DMS 273 (cell line): ENCODE data around the gene VWA8.
"Not testable (repeated sequence)": the region's sequence is repeated elsewhere in the genome, so short reads cannot be mapped to it uniquely, and the experiment has no call there.

Experiments used
- DNase-seq: peaks from one replicate; lab custom pipeline; 2025; ENCODE audit not compliant: unreplicated experiment; lab: John Stamatoyannopoulos, UW

Gene VWA8

DNA sequence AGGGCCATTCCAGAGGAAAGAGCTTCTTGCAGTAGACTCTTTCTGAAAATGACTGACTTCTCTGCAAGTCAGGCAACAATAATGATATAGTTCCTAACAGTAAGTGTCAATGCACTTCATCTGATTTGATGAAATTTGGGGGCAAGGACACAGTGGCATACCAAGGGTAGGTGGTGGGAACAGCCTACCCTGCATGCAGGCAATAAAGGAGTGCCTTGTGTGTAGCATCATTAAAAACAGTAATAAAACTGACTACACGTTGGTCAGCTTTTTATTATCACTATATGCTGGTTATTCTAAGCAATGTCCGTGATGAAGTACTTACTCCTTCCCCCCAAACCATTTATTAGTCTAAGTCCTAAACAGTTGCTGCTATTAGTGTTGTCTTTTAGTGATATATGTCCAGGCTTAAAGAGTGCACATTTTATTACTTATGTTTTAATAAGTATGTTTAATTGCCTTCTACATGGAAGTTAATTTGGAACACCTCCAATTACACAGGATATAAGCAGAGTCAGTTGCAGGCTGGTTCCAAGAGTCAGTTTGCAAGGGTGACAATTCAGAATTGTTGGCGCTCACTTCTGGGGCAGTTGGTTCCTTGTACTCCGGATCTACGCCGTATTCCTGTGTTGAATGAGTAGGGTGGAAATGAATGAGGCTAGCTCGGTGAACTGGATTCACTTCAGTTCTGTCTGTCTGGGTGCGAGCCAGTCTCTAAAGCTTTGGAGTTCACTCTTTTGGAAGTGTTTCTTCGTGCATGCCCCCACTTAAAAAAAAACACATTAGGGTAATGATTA, 419.6 kb downstream of the VWA8 start:
- DNase-seq: no peak

DNA sequence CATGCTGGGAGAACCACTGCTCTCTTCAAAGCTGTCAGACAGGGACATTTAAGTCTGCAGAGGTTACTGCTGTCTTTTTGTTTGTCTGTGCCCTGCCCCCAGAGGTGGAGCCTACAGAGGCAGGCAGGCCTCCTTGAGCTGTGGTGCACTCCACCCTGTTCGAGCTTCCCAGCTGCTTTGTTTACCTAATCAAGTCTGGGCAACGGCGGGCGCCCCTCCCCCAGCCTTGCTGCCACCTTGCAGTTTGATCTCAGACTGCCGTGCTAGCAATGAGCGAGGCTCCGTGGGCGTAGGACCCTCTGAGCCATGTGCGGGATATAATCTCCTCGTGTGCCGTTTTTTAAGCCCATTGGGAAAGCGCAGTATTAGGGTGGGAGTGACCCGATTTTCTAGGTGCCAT, 420.7 kb downstream of the VWA8 start:
- not testable (repeated sequence) for DNase-seq

DNA sequence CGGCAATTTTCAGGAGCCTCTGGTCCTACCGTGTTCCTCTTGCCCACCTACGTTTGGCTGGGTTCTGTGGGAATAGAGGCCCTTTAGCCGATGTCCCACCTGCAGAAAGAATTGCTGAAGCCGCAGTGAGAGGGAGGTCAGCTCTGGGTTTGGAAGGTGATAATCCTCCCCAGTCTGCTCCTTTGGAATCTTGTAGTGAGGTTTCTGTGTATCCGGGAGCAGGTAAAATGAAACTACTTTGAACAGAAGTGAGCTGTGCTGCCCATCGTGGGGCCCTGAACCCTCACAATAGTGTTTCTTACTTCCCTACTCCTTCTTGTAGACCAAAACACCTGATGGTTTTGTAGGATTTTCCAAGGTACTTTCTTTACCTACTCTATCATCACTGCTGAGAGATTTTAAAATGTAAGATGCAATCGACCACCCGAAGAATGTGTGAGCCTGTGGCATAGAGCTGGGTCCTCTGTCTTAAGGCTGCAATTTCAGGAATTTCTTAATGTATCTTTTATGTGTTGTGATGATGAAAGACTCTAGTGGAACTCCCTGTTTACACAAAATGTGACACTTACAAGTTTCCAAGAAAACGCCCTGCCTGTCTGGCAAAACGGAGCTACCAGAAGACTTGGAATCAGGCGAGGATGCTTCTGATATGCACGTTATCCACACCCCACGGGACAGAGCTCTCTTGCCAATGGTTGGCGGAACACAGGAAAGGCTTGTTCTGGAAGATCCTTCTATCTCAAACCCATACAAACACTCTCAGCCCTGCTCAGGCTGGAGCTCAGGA, 427.4 kb downstream of the VWA8 start:
- DNase-seq: no peak

DNA sequence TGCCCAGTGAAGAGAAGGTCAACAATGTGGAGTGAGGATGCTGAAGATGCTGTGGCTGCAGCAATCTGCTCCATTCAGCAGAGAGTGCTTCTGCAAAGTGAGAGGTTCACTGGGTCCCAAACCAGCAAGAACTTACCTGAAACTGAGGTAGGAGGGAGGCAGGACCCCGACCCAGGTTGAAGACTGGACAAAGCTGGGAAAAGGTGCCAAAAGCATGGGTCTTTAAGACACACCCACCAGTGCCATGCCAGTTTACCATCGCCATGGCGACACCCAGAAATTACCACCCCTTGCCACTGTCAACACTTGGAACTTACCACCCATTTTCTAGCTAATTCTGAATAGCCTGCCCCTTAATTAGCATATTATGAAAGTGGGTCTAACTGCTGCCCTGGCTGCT, 432.9 kb downstream of the VWA8 start:
- DNase-seq: no peak

DNA sequence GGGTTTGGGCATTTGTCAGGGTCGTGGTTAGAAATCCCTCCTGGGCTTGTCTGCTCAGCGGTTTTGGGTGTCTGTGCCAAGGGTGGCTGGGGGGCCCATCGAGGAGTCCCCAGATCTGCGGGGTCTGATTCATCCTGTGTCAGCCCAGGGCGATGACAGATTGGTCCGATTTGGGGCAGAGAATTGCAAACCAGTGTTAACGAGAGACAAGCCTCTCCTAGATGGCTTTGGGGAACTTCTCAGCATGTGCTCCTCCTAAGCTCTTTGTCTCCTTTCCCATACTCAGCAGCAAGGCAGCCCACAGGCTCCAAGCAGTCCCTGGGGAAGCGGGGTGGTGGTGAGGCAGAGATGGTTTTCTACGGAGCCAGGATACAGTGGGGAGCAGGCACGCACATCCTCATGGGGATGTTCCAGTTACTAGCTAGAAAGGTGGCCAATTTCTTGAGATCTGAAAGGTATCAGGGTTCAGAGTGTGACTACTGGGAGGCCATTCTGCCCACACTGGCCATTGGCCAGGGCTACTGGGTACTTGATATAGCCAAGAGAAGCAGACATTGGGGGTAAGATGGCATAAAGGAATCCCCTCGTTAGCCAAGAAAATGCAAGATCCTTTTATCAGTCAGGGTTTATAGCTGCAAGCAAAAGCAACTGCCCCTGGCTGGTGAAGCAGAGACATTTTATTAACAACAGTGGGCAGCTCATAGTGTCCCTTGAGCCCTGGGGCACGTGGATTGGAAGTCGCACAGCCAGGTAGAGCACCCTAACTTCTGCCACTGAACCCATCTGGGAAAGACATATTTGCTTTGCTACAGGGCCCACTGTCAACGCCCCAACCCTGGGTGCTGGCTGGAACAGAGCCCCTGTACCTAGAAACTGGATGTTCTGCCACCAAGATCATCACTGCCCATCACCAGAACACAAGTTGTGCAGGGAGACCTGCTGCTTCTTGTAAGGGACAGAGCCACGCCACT, 440.0 kb downstream of the VWA8 start:
- no peak for DNase-seq

DNA sequence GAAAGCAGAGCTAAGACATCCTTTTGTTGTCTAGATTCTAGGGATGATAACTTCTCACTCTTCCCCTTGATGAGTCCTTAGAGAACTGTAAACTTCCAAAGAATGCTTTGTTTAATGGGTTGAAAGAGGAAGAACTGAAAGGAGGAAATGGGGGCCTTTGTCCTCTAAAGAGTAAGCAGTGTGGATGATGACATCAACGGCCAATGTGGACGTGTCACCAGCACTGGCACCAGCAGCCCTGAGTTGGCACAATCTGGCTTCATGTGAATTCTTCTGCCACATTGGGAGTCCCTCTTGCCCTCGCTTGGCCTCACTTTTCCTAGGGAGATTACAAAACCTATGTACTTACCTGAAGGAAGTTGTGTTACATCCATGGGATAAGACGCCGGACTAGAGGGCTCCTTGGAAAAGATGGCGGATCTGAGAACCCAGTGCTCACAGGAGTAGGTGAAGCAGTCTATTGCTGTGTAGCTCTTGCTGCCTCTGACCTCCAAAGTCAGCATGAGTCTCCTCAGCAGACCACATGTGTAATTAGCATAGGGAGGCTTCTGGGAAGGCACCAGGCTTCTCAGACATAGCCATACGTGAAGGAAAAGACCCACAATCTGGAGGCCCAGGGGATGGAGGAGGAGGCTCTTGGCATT, 440.8 kb downstream of the VWA8 start:
- DNase-seq: no peak
